ENCODE data around the gene NPBWR2.

DNA sequence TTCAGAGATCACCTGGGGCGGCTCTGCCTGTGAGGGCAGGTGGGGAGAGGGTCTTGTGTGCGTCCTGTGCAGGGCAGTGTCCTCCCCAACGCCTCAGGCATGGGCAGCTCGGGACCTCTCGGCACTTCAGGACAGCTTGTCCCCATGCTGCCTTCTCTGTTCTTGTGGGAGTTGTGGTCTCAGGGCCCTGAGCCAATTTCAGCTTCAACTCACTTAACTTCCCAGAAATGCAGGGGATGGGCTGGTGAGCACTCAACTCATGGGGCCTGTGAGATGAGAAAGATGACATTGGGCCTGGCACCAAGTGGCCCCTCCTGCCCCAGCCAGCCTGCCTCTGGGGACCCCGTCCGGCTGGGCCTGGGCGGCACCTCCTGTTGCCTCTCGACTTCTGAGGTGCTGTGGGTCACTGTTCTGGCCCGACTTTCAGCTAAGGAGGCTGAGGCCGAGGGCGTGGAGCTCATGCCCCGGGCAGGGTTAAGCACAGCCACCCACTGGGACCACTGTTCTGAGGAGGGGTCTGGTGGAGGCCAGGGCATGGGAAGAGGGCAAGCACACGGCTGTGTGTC lies 34.8 kb downstream of the NPBWR2 start:
- TF ChIP-seq, protein P1, sequence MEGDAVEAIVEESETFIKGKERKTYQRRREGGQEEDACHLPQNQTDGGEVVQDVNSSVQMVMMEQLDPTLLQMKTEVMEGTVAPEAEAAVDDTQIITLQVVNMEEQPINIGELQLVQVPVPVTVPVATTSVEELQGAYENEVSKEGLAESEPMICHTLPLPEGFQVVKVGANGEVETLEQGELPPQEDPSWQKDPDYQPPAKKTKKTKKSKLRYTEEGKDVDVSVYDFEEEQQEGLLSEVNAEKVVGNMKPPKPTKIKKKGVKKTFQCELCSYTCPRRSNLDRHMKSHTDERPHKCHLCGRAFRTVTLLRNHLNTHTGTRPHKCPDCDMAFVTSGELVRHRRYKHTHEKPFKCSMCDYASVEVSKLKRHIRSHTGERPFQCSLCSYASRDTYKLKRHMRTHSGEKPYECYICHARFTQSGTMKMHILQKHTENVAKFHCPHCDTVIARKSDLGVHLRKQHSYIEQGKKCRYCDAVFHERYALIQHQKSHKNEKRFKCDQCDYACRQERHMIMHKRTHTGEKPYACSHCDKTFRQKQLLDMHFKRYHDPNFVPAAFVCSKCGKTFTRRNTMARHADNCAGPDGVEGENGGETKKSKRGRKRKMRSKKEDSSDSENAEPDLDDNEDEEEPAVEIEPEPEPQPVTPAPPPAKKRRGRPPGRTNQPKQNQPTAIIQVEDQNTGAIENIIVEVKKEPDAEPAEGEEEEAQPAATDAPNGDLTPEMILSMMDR (IDR thresholded peaks at IDR 0.05), result no peak
- TF ChIP-seq POLR2AphosphoS5 (IDR thresholded peaks at IDR 0.05), result no peak
- no peak for TF ChIP-seq POLR2A (IDR thresholded peaks at IDR 0.05)

All from transverse colon (tissue), 4 donors.